H1 (cell line): Measurements from ENCODE around the gene SCN2A.

Source experiments
- EZH2 ChIP-seq: fragments of 200-600 bp; sonication (generic); IDR thresholded peaks from 2 replicates; pipeline ENCODE4 v1.7.1; 2012; ENCODE audit warnings: low read depth, mild to moderate bottlenecking, moderate library complexity, low read length, inconsistent platforms; ENCODE audit not compliant: severe bottlenecking
- JUN ChIP-seq: IDR thresholded peaks from 2 replicates; pipeline ENCODE4 v1.6.1; 2011; ENCODE audit warnings: low read depth, mild to moderate bottlenecking, improper control_type of control experiment, low read length
- MAFK ChIP-seq: IDR thresholded peaks from 2 replicates; pipeline ENCODE4 v1.6.1; 2012; ENCODE audit warnings: low read depth, mild to moderate bottlenecking, improper control_type of control experiment, low read length
- PHF8 ChIP-seq: fragments of 200-600 bp; sonication (generic); conservative IDR thresholded peaks from 2 replicates; pipeline ENCODE4 v1.7.1; 2012; ENCODE audit warnings: low read depth, mild to moderate bottlenecking, inconsistent platforms, low read length, moderate library complexity
- POLR2A ChIP-seq, 2 experiments: IDR thresholded peaks; 1 replicate in 1 of 2; 2 replicates in 1 of 2; pipeline ENCODE4 v1.6.1; 2011; ENCODE audit warnings: low read depth in 2 of 2, low read length in 2 of 2, mild to moderate bottlenecking in 2 of 2; ENCODE audit errors: control extremely low read depth in 1 of 2
- RNF2 ChIP-seq: fragments of 200-900, 300-1000 bp; sonication (generic); IDR thresholded peaks from 2 replicates; pipeline ENCODE4 v1.7.1; 2016; ENCODE audit warnings: borderline replicate concordance, low read depth, mild to moderate bottlenecking, antibody characterized with exemption, low read length; ENCODE audit not compliant: poor library complexity, severe bottlenecking; ENCODE audit errors: missing control alignments
- TAF1 ChIP-seq: IDR thresholded peaks from 2 replicates; pipeline ENCODE4 v1.6.1; 2011; ENCODE audit warnings: mild to moderate bottlenecking, low read depth, low read length
- TBP ChIP-seq: IDR thresholded peaks from 2 replicates; pipeline ENCODE4 v1.6.1; 2011; ENCODE audit warnings: low read depth, low read length, improper control_type of control experiment
- TCF12 ChIP-seq: IDR thresholded peaks from 2 replicates; pipeline ENCODE4 v1.6.1; 2011; ENCODE audit warnings: low read depth, mild to moderate bottlenecking, low read length
- TEAD4 ChIP-seq: IDR thresholded peaks from 2 replicates; pipeline ENCODE4 v1.6.1; 2012; ENCODE audit warnings: low read depth, low read length, inconsistent platforms, mixed read lengths
- YY1 ChIP-seq: IDR thresholded peaks from 2 replicates; pipeline ENCODE4 v1.6.1; 2011; ENCODE audit warnings: low read depth, mild to moderate bottlenecking, low read length
- TF ChIP-seq, protein P1 (sequence below): IDR thresholded peaks from 2 replicates; pipeline ENCODE4 v1.6.1; 2011; ENCODE audit warnings: low read length, improper control_type of control experiment

DNA sequence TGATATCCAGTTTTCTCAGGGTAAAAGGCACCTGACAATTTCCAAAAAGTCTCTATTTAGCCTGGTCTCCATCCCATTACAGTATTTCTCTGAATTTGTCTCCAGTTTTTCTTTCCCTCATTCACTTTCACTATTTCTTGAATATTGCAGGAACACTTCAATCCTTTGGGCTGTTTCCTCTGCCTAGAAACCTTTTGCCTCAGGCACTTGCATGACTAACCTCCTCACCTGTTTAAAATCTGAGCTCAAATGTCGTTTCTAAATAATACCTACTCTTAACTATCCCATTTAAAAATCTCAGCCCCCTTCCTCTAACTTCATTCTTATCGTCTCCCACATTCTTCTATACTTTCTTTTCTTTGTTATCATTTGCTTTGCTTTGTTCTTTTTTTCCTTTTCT is 9.0 kb downstream of the SCN2A start:
- TF ChIP-seq TCF12 = no peak
- TF ChIP-seq MAFK = no peak
- TF ChIP-seq EZH2 = no peak
- no peak for TF ChIP-seq RNF2
- no peak for TF ChIP-seq PHF8
- no peak for TF ChIP-seq JUN
- TF ChIP-seq YY1 = no peak
- TF ChIP-seq, protein P1, sequence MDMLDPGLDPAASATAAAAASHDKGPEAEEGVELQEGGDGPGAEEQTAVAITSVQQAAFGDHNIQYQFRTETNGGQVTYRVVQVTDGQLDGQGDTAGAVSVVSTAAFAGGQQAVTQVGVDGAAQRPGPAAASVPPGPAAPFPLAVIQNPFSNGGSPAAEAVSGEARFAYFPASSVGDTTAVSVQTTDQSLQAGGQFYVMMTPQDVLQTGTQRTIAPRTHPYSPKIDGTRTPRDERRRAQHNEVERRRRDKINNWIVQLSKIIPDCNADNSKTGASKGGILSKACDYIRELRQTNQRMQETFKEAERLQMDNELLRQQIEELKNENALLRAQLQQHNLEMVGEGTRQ = no peak
- no peak for TF ChIP-seq TEAD4
- TF ChIP-seq POLR2A (IDR thresholded peaks at IDR 0.05; ENCODE audit: control extremely low read depth in 1 of 2, low read depth in 2 of 2, low read length in 2 of 2) = no peak
- no peak for TF ChIP-seq TBP
- TF ChIP-seq TAF1 = no peak
